ENCODE results near the gene RABL6.

Gene RABL6

GRCh38 chr9:136776947-136777346, 30.8 kb upstream of the RABL6 start:
- H3K9me3 ChIP-seq (ENCODE audit: control insufficient read depth, insufficient read depth, low read depth, low read length) = no peaks in the 10 kb centered on the region
- no peak overlapping the region for H3K27ac ChIP-seq (ENCODE audit: extremely low read depth, low read depth, low read length)
- ChIA-PET POLR2A (interaction anchor here (1.1 to 1.5 kb wide), 3 partner anchors 16 to 464 kb away, joined by 3 to 6 read pairs (median 3); no protein-coding TSS in a partner anchor), CTCF (interaction anchor here (1.5 to 8.2 kb wide), 5 partner anchors 9 to 459 kb away, joined by 3 to 79 read pairs (median 30); partner anchors contain the start of gene LCN8)
- no peaks in the 10 kb centered on the region for H3K4me1 ChIP-seq (ENCODE audit: control insufficient read depth, insufficient read depth, low read length)
- TF ChIP-seq ZSCAN16 (tag by site-specific recombination; IDR thresholded peaks at IDR 0.05) (no peak), ZSCAN30 (tag by site-specific recombination; IDR thresholded peaks at IDR 0.05) (no peak), ZNF843 (tag by site-specific recombination; IDR thresholded peaks at IDR 0.05) (no peak), GFI1B (tag by site-specific recombination; IDR thresholded peaks at IDR 0.05) (no peak), ZFP37 (tag by site-specific recombination; IDR thresholded peaks at IDR 0.05) (no peak), ZBTB7A (tag by site-specific recombination; IDR thresholded peaks at IDR 0.05; ENCODE audit: low read depth) (no peak), ZNF324 (tag by site-specific recombination; IDR thresholded peaks at IDR 0.05) (no peak), ZNF169 (tag by site-specific recombination; IDR thresholded peaks at IDR 0.05) (no peak), ZBTB1 (tag by site-specific recombination; IDR thresholded peaks at IDR 0.05) (no peak), ZNF416 (tag by site-specific recombination; IDR thresholded peaks at IDR 0.05) (no peak), ZSCAN18 (tag by site-specific recombination; IDR thresholded peaks at IDR 0.05) (no peak), PRDM6 (tag by site-specific recombination; IDR thresholded peaks at IDR 0.05) (no peak), HOXC10 (CRISPR knock-in tag; IDR thresholded peaks at IDR 0.05) (no peak), ZFHX2 (tag by site-specific recombination; conservative IDR thresholded peaks at IDR 0.05) (no peak), ZNF658 (tag by site-specific recombination; IDR thresholded peaks at IDR 0.05) (no peak), ZNF274 (IDR thresholded peaks at IDR 0.05; ENCODE audit: low read length) (no peak), ZNF274 (tag by site-specific recombination; IDR thresholded peaks at IDR 0.05; ENCODE audit: borderline replicate concordance) (no peak)
- TF ChIP-seq, protein P1, sequence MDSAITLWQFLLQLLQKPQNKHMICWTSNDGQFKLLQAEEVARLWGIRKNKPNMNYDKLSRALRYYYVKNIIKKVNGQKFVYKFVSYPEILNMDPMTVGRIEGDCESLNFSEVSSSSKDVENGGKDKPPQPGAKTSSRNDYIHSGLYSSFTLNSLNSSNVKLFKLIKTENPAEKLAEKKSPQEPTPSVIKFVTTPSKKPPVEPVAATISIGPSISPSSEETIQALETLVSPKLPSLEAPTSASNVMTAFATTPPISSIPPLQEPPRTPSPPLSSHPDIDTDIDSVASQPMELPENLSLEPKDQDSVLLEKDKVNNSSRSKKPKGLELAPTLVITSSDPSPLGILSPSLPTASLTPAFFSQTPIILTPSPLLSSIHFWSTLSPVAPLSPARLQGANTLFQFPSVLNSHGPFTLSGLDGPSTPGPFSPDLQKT (IDR thresholded peaks at IDR 0.05; ENCODE audit: borderline replicate concordance, low read depth, low read length) = no peak
- TF ChIP-seq, protein P2, sequence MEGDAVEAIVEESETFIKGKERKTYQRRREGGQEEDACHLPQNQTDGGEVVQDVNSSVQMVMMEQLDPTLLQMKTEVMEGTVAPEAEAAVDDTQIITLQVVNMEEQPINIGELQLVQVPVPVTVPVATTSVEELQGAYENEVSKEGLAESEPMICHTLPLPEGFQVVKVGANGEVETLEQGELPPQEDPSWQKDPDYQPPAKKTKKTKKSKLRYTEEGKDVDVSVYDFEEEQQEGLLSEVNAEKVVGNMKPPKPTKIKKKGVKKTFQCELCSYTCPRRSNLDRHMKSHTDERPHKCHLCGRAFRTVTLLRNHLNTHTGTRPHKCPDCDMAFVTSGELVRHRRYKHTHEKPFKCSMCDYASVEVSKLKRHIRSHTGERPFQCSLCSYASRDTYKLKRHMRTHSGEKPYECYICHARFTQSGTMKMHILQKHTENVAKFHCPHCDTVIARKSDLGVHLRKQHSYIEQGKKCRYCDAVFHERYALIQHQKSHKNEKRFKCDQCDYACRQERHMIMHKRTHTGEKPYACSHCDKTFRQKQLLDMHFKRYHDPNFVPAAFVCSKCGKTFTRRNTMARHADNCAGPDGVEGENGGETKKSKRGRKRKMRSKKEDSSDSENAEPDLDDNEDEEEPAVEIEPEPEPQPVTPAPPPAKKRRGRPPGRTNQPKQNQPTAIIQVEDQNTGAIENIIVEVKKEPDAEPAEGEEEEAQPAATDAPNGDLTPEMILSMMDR (tag by site-specific recombination; IDR thresholded peaks at IDR 0.05) = no peak
- TF ChIP-seq, protein P3, sequence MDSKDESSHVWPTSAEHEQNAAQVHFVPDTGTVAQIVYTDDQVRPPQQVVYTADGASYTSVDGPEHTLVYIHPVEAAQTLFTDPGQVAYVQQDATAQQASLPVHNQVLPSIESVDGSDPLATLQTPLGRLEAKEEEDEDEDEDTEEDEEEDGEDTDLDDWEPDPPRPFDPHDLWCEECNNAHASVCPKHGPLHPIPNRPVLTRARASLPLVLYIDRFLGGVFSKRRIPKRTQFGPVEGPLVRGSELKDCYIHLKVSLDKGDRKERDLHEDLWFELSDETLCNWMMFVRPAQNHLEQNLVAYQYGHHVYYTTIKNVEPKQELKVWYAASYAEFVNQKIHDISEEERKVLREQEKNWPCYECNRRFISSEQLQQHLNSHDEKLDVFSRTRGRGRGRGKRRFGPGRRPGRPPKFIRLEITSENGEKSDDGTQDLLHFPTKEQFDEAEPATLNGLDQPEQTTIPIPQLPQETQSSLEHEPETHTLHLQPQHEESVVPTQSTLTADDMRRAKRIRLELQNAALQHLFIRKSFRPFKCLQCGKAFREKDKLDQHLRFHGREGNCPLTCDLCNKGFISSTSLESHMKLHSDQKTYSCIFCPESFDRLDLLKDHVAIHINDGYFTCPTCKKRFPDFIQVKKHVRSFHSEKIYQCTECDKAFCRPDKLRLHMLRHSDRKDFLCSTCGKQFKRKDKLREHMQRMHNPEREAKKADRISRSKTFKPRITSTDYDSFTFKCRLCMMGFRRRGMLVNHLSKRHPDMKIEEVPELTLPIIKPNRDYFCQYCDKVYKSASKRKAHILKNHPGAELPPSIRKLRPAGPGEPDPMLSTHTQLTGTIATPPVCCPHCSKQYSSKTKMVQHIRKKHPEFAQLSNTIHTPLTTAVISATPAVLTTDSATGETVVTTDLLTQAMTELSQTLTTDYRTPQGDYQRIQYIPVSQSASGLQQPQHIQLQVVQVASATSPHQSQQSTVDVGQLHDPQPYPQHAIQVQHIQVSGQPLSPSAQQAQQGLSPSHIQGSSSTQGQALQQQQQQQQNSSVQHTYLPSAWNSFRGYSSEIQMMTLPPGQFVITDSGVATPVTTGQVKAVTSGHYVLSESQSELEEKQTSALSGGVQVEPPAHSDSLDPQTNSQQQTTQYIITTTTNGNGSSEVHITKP (tag by site-specific recombination; IDR thresholded peaks at IDR 0.05) = no peak
- no peaks in the 10 kb centered on the region for H3K36me3 ChIP-seq (ENCODE audit: control insufficient read depth in 2 of 2, insufficient read depth in 1 of 2, low read length in 2 of 2)
- no peak overlapping the region for H3K4me3 ChIP-seq (ENCODE audit: low read depth, low read length)
